ENCODE measurements around the gene RUFY3.
"Not testable (repeated sequence)": the region's sequence is repeated elsewhere in the genome, so short reads cannot be mapped to it uniquely, and the experiment has no call there.

DNA sequence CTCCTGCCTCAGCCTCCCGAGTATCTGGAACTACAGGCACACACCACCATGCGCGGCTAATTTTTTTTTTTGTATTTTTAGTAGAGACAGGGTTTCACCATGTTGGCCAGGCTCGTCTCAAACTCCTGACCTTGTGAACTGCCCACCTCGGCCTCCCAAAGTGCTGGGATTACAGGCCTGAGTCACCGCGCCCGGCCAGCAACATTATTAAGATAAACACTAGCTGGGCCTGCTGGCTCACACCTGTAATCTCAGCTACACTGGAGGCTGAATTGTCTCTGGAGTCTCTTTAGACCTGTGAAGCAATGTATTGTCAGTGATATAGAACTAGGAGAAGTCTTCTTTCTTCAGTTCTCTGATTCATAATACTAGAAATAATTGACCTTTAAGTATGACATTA lies 23.3 kb upstream of the RUFY3 start:
- TF ChIP-seq, protein P1, sequence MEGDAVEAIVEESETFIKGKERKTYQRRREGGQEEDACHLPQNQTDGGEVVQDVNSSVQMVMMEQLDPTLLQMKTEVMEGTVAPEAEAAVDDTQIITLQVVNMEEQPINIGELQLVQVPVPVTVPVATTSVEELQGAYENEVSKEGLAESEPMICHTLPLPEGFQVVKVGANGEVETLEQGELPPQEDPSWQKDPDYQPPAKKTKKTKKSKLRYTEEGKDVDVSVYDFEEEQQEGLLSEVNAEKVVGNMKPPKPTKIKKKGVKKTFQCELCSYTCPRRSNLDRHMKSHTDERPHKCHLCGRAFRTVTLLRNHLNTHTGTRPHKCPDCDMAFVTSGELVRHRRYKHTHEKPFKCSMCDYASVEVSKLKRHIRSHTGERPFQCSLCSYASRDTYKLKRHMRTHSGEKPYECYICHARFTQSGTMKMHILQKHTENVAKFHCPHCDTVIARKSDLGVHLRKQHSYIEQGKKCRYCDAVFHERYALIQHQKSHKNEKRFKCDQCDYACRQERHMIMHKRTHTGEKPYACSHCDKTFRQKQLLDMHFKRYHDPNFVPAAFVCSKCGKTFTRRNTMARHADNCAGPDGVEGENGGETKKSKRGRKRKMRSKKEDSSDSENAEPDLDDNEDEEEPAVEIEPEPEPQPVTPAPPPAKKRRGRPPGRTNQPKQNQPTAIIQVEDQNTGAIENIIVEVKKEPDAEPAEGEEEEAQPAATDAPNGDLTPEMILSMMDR (IDR thresholded peaks at IDR 0.05) = not testable (repeated sequence)
- TF ChIP-seq ZFX (IDR thresholded peaks at IDR 0.05; ENCODE audit: borderline replicate concordance) = not testable (repeated sequence)
